Measurements from ENCODE around the gene FCRL5. TPM values are rescaled to one million over a fixed set of nuclear protein-coding genes. Genes with fewer than 3 reads are reported as not detected.

FCRL5 gene
- total and polyA plus RNA-seq, 8 donors, result 0.37 to 4.8 (median 0.76) TPM; not detected in 3

- no peak overlapping the region for H3K4me3 ChIP-seq
- H3K27ac ChIP-seq, result no peak overlapping the region
- intact Hi-C loops (cut with DNase I; ENCODE audit: low total_unique reads), result loop anchor here (10.0 kb wide), 1 partner anchor 107 kb away; no protein-coding TSS in a partner anchor
- H3K9me3 ChIP-seq, result peaks cover 0 to 22% (median 16%) of the 10 kb centered on the region in 4 donors
- H3K27me3 ChIP-seq, result no peaks in the 10 kb centered on the region
- DNase-seq, result no peak
- no peaks in the 10 kb centered on the region for H3K4me1 ChIP-seq
- TF ChIP-seq POLR2AphosphoS5 (IDR thresholded peaks at IDR 0.05) (no peak), POLR2A (IDR thresholded peaks at IDR 0.05) (no peak), EP300 (IDR thresholded peaks at IDR 0.05) (no peak), CTCF (IDR thresholded peaks at IDR 0.05) (no peak)
- H3K36me3 ChIP-seq, result no peaks in the 10 kb centered on the region
Observed at GRCh38 chr1:157482174-157482573, 70.1 kb downstream of the FCRL5 start.

- intact Hi-C loops (cut with DNase I; ENCODE audit: low total_unique reads), result no loop called here
- no peak for DNase-seq
- Histone ChIP-seq H3K4me3 (no peak overlapping the region), H3K36me3 (no peaks in the 10 kb centered on the region), H3K4me1 (no peaks in the 10 kb centered on the region), H3K27me3 (no peaks in the 10 kb centered on the region), H3K27ac (no peak overlapping the region), H3K9me3 (peaks cover 0 to 43% (median 20%) of the 10 kb centered on the region in 4 donors)
- no peak for TF ChIP-seq CTCF (IDR thresholded peaks at IDR 0.05)
Observed at GRCh38 chr1:157478030-157478429, 74.3 kb downstream of the FCRL5 start.

GRCh38 chr1:157477419-157477818 lies 74.9 kb downstream of the FCRL5 start:
- Histone ChIP-seq H3K9me3 (peaks cover 0 to 43% (median 20%) of the 10 kb centered on the region in 4 donors), H3K27me3 (no peaks in the 10 kb centered on the region), H3K4me1 (no peaks in the 10 kb centered on the region), H3K27ac (no peak overlapping the region), H3K36me3 (no peaks in the 10 kb centered on the region), H3K4me3 (no peak overlapping the region)
- intact Hi-C loops (cut with DNase I; ENCODE audit: low total_unique reads), result no loop called here
- DNase-seq, result no peak
- no peak for TF ChIP-seq POLR2A (IDR thresholded peaks at IDR 0.05)
- no peak for TF ChIP-seq POLR2AphosphoS5 (IDR thresholded peaks at IDR 0.05)
- WGBS, 5 donors, result 87 to 94% (median 93%) methylated on average over 3 to 4 of the region's 4 CpGs

GRCh38 chr1:157472959-157473358 lies 79.4 kb downstream of the FCRL5 start:
- intact Hi-C loops (cut with DNase I; ENCODE audit: low total_unique reads), result no loop called here
- Histone ChIP-seq H3K36me3 (no peaks in the 10 kb centered on the region), H3K27ac (no peak overlapping the region), H3K4me1 (no peaks in the 10 kb centered on the region), H3K9me3 (peaks cover 0 to 30% (median 10%) of the 10 kb centered on the region in 4 donors), H3K27me3 (no peaks in the 10 kb centered on the region), H3K4me3 (no peak overlapping the region)
- DNase-seq, result no peak
- TF ChIP-seq POLR2AphosphoS5 (IDR thresholded peaks at IDR 0.05), result no peak
- TF ChIP-seq CTCF (IDR thresholded peaks at IDR 0.05), result no peak
- TF ChIP-seq POLR2A (IDR thresholded peaks at IDR 0.05), result no peak
- TF ChIP-seq EP300 (IDR thresholded peaks at IDR 0.05), result no peak
- WGBS, 5 donors, result 46 to 61% (median 52%) methylated on average over 3 of the region's 3 CpGs

- intact Hi-C loops (cut with DNase I; ENCODE audit: low total_unique reads), result no loop called here
- Histone ChIP-seq H3K27ac (no peak overlapping the region), H3K4me1 (no peaks in the 10 kb centered on the region), H3K27me3 (no peaks in the 10 kb centered on the region), H3K4me3 (no peak overlapping the region), H3K9me3 (peaks cover 0 to 22% (median 4%) of the 10 kb centered on the region in 4 donors), H3K36me3 (no peaks in the 10 kb centered on the region)
- WGBS, 5 donors, result 34 to 49% (median 40%) methylated on average over 5 of the region's 5 CpGs
- TF ChIP-seq POLR2AphosphoS5 (IDR thresholded peaks at IDR 0.05) (no peak), EP300 (IDR thresholded peaks at IDR 0.05) (no peak), CTCF (IDR thresholded peaks at IDR 0.05) (no peak), POLR2A (IDR thresholded peaks at IDR 0.05) (no peak)
- DNase-seq, result peak in 1 of 2 donors; percentile 26
Observed at GRCh38 chr1:157472056-157472701, 80.1 kb downstream of the FCRL5 start.
